Uterus (tissue), 2 donors: ENCODE measurements around the gene LIPA.

Experiments
- POLR2A ChIP-seq, 2 donors: fragments of 450-650 bp; IDR thresholded peaks; one replicate each; pipeline ENCODE4 v1.6.1; 2016; ENCODE audit warnings: antibody characterized with exemption in 2 of 2, mild to moderate bottlenecking in 1 of 2, moderate library complexity in 1 of 2
- TF ChIP-seq, protein P1 (sequence below), 4 experiments: fragments of 200-600 bp in 2 of 4; fragments of 450-650 bp in 2 of 4; sonication (generic) in 2 of 4; IDR thresholded peaks; one replicate each; pipeline ENCODE4 v1.5.1; 2016 to 2019; ENCODE audit warnings: antibody characterized with exemption in 4 of 4, mild to moderate bottlenecking in 2 of 4, moderate library complexity in 1 of 4

DNA sequence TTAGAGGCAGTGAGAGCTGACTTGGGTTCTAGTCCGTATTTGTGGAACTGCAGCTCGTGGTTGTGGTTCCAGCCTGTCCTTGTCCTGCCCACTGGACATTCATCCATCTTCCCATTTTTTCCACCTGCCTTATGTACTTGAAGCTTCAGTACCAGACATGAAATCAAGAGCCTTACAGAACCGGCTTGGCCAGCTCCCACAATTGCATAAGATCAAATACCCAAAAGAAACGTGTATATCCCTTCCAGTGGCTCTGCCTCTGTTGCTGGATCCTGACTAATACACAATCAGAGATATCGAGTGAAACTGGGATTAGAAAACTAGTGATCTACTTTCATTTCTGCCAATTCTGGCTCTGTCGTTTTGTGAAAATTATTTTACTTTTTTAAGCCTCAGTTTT, 23.8 kb upstream of the LIPA start:
- TF ChIP-seq POLR2A (IDR thresholded peaks at IDR 0.05): no peak
- TF ChIP-seq, protein P1, sequence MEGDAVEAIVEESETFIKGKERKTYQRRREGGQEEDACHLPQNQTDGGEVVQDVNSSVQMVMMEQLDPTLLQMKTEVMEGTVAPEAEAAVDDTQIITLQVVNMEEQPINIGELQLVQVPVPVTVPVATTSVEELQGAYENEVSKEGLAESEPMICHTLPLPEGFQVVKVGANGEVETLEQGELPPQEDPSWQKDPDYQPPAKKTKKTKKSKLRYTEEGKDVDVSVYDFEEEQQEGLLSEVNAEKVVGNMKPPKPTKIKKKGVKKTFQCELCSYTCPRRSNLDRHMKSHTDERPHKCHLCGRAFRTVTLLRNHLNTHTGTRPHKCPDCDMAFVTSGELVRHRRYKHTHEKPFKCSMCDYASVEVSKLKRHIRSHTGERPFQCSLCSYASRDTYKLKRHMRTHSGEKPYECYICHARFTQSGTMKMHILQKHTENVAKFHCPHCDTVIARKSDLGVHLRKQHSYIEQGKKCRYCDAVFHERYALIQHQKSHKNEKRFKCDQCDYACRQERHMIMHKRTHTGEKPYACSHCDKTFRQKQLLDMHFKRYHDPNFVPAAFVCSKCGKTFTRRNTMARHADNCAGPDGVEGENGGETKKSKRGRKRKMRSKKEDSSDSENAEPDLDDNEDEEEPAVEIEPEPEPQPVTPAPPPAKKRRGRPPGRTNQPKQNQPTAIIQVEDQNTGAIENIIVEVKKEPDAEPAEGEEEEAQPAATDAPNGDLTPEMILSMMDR (IDR thresholded peaks at IDR 0.05): no peak
